IPS-15b (cell line): ENCODE measurements around the gene CA12.

ENCODE experiments used
- H3K27me3 ChIP-seq: one replicate; pipeline ENCODE4 v1.6.1; 2013; ENCODE audit warnings: low read length; ENCODE audit not compliant: control insufficient read depth, insufficient read depth
- H3K36me3 ChIP-seq: one replicate; pipeline ENCODE4 v1.6.1; 2013; ENCODE audit warnings: low read length; ENCODE audit not compliant: control insufficient read depth, insufficient read depth
- H3K4me1 ChIP-seq: one replicate; pipeline ENCODE4 v1.6.1; 2013; ENCODE audit warnings: mild to moderate bottlenecking, low read length; ENCODE audit not compliant: control insufficient read depth, insufficient read depth
- H3K4me3 ChIP-seq: one replicate; pipeline ENCODE4 v1.5.1; 2013; ENCODE audit warnings: low read depth, low read length
- H3K9ac ChIP-seq: one replicate; pipeline ENCODE4 v1.6.1; 2013; ENCODE audit warnings: low read depth, mild to moderate bottlenecking, low read length
- H3K9me3 ChIP-seq: one replicate; pipeline ENCODE4 v1.6.1; 2013; ENCODE audit warnings: mild to moderate bottlenecking, low read length; ENCODE audit not compliant: control insufficient read depth, insufficient read depth

Gene CA12

DNA sequence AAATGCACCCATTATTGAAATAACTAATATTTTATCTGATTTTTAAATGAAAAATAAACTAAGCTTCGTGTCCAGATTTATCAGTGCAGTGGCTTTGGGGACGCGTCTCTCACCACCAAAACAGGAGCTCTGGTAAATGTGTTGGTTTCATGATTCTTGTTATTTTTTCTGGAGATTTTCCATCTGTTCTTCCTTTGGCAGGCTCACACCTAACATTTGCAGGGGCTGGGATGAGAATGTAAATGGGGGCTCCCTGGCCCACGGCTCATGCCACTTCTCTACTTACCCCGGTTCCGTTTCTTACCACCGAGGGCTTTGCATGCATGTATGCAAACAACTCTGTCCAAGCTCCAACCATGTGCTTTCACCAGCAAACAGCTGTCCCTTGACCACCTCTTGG is 30.9 kb upstream of the CA12 start:
- Histone ChIP-seq H3K4me3 (no peak overlapping the region), H3K9ac (no peak overlapping the region), H3K36me3 (no peaks in the 10 kb centered on the region), H3K9me3 (no peaks in the 10 kb centered on the region), H3K27me3 (peaks cover 2% of the 10 kb centered on the region), H3K4me1 (no peaks in the 10 kb centered on the region)

DNA sequence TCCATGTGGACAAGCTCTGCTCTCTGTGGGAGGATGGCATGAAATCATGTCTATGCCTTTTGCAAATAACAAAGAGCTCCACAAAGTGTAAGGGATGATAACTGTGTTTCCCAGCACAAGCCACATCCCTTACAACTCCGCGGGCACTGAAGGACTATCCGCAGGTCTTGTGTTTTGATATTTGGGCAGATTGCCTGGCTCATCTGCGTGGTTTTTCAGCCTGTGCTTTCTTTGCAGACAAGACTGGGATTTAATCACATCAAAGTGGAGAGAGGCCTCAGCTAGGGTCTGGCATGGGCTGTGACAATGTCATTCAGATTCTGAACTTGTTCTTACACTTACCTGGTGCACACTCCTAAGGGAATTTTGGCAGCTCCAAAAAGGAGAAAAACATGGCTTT is 30.2 kb upstream of the CA12 start:
- Histone ChIP-seq H3K4me1 (no peaks in the 10 kb centered on the region), H3K36me3 (no peaks in the 10 kb centered on the region), H3K9me3 (no peaks in the 10 kb centered on the region), H3K4me3 (no peak overlapping the region), H3K27me3 (no peaks in the 10 kb centered on the region), H3K9ac (no peak overlapping the region)

DNA sequence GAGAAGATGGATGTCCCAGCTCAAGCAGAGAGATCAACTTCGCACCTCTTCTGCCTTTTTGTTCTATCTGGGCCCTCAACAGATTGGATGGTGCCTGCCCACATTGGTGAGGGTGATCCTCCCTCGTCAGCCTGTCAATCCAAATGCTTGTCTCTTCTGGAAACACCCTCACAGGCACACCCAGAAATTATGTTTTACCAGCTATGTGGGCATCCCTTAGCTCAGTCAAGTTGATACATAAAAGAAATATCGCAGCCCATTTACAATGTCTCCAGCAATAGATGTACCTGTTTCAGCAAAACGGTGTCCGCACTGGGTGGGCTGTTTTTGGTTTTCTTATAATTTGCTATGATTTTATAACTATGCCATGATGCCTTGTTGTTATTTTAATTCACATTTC is 27.5 kb upstream of the CA12 start:
- no peaks in the 10 kb centered on the region for H3K4me1 ChIP-seq
- H3K4me3 ChIP-seq: no peak overlapping the region
- H3K9me3 ChIP-seq: no peaks in the 10 kb centered on the region
- no peak overlapping the region for H3K9ac ChIP-seq
- no peaks in the 10 kb centered on the region for H3K36me3 ChIP-seq
- no peaks in the 10 kb centered on the region for H3K27me3 ChIP-seq

DNA sequence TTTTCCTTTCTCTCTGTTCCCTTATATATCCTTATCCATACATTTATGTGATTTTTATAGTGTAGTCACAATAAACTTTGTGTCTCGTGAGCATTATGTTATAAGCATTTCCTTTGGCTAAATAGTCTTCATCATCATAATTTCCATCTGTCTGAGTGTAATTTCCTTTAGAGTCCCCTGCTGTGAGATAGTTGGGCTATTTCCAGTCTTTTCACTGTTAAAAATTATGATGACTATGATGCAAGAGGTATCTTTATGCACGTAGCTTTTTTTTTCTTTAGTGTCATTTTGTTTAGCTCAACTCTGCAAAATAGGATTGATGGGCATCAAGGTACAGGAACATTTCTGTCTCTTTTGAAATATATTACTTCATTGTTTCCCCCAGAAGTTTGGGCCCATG is 26.9 kb upstream of the CA12 start:
- no peaks in the 10 kb centered on the region for H3K9me3 ChIP-seq
- no peaks in the 10 kb centered on the region for H3K36me3 ChIP-seq

DNA sequence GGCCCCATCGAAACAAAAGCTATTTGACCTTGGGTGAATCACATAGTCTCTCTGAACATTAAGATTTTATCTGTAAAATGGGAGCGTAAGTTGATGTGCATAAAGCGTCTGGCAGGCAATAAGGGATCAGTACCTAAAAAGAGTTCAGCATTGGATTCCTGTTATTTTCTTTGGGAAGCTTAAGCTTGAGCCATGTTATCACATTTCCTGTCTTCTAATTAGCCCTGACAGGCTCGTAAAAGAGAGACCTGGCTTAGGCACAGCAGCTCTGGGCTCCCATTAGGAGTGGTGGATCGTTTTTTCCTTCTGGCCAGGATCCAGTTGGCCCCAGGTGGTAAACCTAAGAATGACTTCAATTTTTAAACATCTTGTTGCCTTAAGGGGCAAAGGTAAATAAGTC is 26.0 kb upstream of the CA12 start:
- H3K4me1 ChIP-seq: no peaks in the 10 kb centered on the region
- H3K9me3 ChIP-seq: no peaks in the 10 kb centered on the region
- H3K27me3 ChIP-seq: no peaks in the 10 kb centered on the region
- H3K9ac ChIP-seq: no peak overlapping the region
- no peaks in the 10 kb centered on the region for H3K36me3 ChIP-seq
- H3K4me3 ChIP-seq: no peak overlapping the region

More for the DNA sequence above, 26.9 kb upstream of the CA12 start:
- H3K4me1 ChIP-seq: no peaks in the 10 kb centered on the region
- no peaks in the 10 kb centered on the region for H3K27me3 ChIP-seq
- no peak overlapping the region for H3K9ac ChIP-seq
- no peak overlapping the region for H3K4me3 ChIP-seq

DNA sequence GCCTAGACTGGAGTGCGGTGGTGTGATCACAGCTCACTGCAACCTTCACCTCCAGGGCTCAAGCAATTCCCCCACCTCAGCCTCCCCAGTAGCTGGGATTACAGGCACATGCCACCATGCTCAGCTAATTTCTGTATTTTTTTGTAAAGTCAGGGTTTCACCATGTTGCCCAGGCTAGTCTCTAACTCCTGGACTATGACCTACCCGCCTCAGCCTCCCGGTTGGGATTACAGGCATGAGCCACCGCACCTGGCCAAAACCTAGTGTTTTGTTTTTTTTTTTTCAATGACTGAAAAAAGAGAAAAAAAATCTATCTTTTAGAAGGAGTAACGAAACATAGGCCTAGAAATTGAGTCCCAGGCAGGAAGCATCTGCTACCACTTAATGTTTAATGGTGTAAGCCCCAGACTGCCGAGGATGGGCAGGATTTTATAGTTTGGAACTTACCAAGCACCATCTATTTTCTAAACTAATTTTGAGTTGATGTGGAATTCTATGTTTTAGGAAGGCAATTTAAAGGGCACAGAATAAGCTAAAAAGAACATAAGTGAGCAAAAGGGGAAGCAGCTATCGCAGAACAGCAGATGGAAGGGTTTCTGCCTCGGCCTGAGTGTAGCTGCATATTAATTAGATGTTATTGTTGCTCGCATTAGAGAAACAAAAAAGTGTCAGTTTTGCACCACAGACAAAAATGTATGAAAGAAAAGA is 24.2 kb upstream of the CA12 start:
- Histone ChIP-seq H3K4me3 (no peak overlapping the region), H3K36me3 (no peaks in the 10 kb centered on the region), H3K9ac (no peak overlapping the region), H3K9me3 (no peaks in the 10 kb centered on the region), H3K27me3 (no peaks in the 10 kb centered on the region), H3K4me1 (no peaks in the 10 kb centered on the region)

DNA sequence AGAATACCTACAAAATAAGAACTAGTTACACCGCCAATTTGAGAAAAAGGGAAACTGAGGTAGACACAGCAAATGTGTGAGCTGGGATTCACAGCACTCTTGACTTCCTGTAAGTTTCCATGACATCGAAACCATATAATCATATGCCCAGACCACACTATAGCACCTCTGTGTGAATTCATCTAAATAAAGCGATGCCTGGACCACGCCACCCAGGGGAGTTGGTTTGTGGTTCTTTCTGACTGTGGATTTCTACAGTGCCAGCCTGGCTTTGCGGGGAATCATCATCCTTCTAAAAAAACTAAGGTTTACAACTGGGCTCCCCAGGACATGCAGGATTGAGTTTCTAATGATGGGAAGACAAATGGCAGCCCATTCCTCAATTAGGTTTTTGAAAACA is 23.5 kb upstream of the CA12 start:
- Histone ChIP-seq H3K27me3 (no peaks in the 10 kb centered on the region), H3K4me3 (no peak overlapping the region), H3K36me3 (no peaks in the 10 kb centered on the region), H3K9ac (no peak overlapping the region), H3K9me3 (no peaks in the 10 kb centered on the region), H3K4me1 (no peaks in the 10 kb centered on the region)

DNA sequence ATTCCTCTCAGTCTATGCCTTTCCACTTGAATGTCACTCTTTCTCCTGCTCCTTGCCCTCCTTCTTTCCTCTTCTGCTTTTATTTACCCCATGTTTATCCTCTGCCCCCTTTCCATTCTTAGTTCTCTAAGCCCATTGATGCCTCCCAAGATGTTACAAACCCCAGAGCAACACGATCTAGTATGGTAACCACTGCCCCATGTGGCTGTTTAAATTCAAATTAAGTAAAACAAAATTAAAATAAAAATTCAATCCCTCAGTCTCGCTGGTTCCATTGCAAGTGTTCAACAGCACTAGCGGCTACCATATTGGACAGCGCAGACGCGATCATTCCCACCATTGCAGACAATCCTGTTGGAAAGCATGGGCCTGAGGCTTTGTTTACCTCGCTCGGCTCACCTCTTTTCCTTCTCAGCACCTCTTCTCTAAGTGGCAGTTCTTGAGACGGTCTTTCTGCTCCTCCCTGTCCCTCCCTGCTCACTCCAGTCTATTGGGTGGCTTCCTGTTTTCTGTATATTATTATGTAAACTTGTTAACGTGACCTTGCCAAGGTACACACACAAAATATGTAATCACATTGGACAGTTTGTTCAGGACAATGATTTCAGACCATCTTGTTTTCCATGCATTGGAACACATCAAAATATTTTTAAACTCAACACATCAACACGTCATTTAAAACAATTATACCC is 21.8 kb upstream of the CA12 start:
- H3K4me1 ChIP-seq: no peaks in the 10 kb centered on the region
- H3K9ac ChIP-seq: no peak overlapping the region
- no peak overlapping the region for H3K4me3 ChIP-seq

DNA sequence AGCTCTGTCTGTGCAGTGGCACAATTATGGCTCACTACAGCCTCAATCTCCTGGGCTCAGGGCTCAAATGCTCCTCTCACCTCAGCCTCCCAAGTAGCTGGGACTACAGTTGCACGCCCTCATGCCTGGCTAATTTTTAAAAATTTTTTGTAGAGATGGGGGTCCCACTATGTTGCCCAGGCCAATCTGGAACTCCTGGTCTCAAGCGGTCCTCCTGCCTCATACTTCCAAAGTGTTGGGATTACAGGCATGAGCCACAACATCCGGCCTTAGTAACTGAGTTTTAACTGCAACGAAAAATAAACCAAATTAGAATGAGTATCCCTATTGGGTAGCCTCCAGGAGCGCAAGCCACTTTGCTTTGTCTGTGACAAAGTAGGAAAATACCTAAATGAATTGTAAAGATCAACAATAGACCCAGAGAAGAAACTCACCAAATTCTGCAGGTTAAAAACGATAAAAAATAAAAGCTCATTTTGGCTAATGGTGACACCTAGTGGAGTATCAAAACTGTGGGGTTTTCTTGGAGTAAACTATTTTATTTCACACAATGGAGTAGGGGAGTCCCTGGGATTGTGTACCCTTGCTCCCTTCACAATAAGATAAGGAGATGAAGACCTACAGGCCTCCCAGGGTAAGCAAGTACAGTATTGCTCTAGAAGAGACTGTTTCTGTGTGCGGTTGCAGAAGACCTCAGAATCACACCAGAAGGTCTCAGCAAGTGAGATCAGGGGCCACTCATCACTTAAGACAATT is 21.0 kb upstream of the CA12 start:
- H3K4me3 ChIP-seq: no peak overlapping the region
- H3K9me3 ChIP-seq: no peaks in the 10 kb centered on the region

More for the DNA sequence above, 21.8 kb upstream of the CA12 start:
- Histone ChIP-seq H3K36me3 (no peaks in the 10 kb centered on the region), H3K9me3 (no peaks in the 10 kb centered on the region), H3K27me3 (peaks cover 6% of the 10 kb centered on the region)

DNA sequence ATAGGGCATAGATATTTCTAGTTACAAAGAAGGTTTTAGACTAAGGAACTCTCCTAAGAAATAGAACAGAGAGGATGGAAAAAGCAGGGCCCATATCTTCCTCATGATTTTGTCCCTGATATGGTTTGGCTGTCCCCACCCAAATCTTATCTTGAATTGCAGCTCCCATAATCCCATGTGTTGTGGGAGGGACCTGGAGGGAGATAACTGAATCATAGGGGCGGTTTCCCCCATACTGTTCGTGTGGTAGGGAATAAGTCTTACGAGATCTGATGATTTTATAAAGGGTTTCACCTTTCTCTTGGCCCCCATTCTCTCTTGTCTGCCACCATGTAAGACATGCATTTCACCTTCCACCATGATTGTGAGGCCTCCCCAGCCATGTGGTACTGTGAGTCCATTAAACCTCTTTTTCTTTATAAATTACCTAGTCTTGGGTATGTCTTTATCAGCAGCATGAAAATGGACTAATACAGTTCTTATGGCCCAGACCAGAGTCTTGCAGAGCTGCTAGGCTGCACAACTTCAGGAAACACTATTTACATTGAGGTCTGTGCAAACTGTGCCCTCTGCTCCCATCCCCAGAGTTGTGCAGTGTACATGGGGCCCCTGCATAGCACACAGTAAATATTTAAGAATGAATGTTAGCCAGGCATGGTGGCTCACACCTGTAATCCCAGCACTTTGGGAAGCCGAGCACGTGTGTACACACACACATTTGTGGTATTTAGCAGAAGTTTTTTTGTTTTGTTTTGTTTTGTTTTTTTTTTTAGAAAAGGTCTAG is 20.3 kb upstream of the CA12 start:
- Histone ChIP-seq H3K36me3 (no peaks in the 10 kb centered on the region), H3K9me3 (no peaks in the 10 kb centered on the region), H3K4me1 (peaks cover under 1% of the 10 kb centered on the region), H3K9ac (no peak overlapping the region), H3K4me3 (no peak overlapping the region), H3K27me3 (peaks cover 6% of the 10 kb centered on the region)

More for the DNA sequence above, 21.0 kb upstream of the CA12 start:
- Histone ChIP-seq H3K9ac (no peak overlapping the region), H3K4me1 (no peaks in the 10 kb centered on the region), H3K27me3 (peaks cover 6% of the 10 kb centered on the region), H3K36me3 (no peaks in the 10 kb centered on the region)

DNA sequence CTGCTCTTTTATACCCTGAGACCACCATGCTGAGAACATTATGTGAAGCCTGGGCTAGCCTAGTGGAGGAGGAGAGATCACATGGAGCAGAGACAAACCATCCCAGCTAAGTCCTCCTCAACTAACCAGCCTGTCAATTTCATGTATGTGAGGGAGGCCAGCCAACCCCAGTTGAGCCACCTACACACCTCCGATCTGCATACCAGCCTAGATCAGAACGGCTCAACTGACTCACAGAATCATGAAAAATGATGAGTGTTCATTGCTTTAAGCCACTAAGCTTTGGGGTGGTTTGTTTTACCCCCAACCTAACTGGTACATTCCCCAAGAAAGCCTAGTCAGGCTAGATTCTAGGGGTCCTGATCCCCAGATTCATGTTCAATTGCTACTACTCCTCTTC is 19.4 kb upstream of the CA12 start:
- H3K9ac ChIP-seq: no peak overlapping the region
- H3K27me3 ChIP-seq: peaks cover 8% of the 10 kb centered on the region
- H3K4me3 ChIP-seq: no peak overlapping the region
- no peaks in the 10 kb centered on the region for H3K36me3 ChIP-seq
- H3K9me3 ChIP-seq: no peaks in the 10 kb centered on the region
- peaks cover 7% of the 10 kb centered on the region for H3K4me1 ChIP-seq
